ENCODE data around the gene PPP4R3A.

Gene PPP4R3A

DNA sequence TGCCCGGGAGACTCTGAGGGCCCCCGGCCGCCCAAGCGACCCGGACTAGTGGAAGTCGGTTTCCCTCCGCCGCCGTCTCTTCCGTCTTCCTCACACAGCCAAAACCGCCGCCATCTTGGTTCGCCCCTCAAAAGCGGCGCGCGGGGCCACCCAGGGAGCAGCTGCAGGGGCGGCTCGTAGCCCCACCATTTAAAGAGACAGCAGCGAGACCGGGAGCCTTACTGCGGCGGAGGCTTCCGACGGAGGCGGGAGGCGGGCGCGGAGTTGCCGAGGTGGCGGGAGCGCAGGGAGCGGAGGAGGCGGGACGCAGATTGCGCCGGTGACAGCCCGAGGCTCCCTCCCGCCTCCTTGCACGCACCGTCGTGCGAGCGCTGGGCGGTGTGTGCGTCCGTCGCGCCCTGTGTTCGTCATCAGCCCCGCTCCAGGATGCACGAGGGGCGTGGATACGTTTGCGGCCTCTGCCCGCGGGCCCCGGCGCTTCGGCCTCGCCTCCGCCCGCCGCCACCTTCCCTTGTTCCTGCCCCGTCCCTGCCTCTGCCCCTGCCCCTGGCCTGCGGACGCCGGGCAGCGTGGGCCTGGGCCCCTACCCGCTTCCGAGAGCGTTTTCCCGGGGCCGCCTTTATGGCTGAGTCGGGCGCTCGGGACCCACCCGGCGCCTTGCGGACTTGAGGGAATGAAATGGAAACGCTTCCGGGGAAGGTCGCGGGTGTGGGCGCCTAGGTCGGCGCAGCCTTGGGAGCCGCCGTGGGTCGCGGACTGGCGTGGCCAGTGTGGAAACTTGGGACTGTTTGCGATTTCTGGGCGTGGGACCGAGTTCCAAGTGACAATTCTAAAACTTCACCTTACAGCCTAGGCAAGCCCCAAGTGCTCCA is at the start of gene PPP4R3A:
PPP4R3A (minus strand) TSS at position 140 of the 872 bp plus-strand sequence. CDS start 663 bp downstream, outside the sequence.
- peak within 1 kb of the TSS; percentile 89 for H3K4me3 ChIP-seq (replicated peaks; ENCODE audit: low read depth, low read length)
- peak; percentile 83 for DNase-seq (ENCODE audit: extremely low read depth, low read depth)
- TF ChIP-seq, protein P1, sequence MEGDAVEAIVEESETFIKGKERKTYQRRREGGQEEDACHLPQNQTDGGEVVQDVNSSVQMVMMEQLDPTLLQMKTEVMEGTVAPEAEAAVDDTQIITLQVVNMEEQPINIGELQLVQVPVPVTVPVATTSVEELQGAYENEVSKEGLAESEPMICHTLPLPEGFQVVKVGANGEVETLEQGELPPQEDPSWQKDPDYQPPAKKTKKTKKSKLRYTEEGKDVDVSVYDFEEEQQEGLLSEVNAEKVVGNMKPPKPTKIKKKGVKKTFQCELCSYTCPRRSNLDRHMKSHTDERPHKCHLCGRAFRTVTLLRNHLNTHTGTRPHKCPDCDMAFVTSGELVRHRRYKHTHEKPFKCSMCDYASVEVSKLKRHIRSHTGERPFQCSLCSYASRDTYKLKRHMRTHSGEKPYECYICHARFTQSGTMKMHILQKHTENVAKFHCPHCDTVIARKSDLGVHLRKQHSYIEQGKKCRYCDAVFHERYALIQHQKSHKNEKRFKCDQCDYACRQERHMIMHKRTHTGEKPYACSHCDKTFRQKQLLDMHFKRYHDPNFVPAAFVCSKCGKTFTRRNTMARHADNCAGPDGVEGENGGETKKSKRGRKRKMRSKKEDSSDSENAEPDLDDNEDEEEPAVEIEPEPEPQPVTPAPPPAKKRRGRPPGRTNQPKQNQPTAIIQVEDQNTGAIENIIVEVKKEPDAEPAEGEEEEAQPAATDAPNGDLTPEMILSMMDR (IDR thresholded peaks at IDR 0.05; ENCODE audit: low read depth, low read length, missing control alignments), result no peak

DNA sequence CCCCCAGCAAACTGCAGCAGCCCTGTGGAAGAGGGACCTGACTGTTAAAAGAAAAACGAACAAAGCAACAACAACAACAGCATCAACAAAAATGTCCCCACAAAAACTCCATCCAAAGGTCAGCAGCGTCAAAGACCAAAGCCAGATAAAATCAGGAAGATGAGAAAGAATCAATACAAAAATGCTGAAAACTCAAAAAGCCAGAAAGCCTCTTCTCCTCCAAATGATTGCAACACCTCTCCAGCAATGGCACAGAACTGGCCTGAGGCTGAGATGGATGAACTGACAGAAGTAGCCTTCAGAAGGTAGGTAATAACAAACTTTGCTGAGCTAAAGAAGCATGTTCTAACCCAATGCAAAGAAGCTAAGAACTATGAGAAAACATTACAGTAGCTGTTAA is 45.4 kb upstream of the PPP4R3A start:
- TF ChIP-seq, protein P1 (IDR thresholded peaks at IDR 0.05; ENCODE audit: low read depth, low read length, missing control alignments), result no peak
- DNase-seq (ENCODE audit: extremely low read depth, low read depth), result no peak
- H3K4me3 ChIP-seq (replicated peaks; ENCODE audit: low read depth, low read length), result no peak overlapping the region

DNA sequence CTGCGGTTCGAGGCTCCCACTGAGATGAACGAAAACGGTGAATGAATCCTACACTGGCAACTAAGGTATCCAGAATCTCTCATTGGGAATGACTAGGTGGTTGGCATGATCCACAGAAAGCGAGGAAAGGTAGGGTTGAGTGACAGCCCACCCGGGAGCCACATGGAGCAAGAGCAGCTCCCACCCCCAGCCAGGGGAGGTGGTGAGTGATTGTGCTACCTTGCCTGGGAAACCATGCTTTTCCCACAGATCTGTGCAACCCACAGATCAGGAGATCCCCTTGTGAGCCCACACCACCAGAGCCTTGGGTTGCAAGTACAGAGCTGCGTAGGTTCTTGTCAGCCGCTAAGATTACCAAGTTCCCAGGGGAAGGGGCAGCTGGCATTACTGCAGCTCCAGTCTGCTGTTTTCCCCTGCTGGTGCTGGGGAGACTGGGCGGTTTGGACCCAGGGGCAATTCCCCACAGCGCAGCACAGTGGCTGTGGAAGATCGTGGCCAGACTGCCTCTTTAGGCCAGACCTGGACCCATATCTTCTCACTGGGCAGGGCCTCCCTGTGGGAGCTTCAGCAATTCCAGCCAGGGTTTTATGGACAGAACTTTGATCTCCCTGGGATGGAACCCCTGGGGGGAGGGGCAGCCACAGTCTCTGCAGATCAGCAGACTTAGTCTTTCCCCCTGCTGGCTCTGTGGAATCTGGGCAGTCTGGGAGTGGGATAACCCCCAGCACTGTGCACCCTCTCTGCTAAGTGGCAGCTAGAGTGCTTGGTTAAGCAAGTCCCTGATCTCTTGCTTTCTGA is 44.6 kb upstream of the PPP4R3A start:
- no peak for DNase-seq (ENCODE audit: extremely low read depth, low read depth)

DNA sequence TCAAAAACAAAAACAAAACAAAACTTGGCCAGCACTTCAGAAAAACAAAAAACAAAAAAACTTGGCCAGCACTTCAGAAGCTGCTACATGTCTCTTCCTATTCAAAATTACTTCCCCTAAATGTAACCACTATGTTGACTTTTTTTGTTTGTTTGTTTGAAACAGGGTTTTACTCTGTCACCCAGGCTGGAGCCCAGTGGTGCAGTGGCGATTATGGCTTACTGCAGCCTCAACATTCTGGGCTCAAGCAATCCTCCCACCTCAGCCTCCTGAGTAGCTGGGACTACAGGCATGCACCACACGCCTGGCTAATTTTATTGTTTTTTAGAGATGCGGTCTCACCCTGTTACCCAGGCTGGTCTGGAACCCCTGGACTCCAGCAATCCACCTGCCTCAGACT is 38.0 kb upstream of the PPP4R3A start:
- TF ChIP-seq, protein P1 (IDR thresholded peaks at IDR 0.05; ENCODE audit: low read depth, low read length, missing control alignments), result no peak
- DNase-seq (ENCODE audit: extremely low read depth, low read depth), result no peak
- no peak overlapping the region for H3K4me3 ChIP-seq (replicated peaks; ENCODE audit: low read depth, low read length)

More for the DNA sequence above, 44.6 kb upstream of the PPP4R3A start:
- TF ChIP-seq, protein P1 (IDR thresholded peaks at IDR 0.05; ENCODE audit: low read depth, low read length, missing control alignments), result no peak
- H3K4me3 ChIP-seq (replicated peaks; ENCODE audit: low read depth, low read length), result no peak overlapping the region

DNA sequence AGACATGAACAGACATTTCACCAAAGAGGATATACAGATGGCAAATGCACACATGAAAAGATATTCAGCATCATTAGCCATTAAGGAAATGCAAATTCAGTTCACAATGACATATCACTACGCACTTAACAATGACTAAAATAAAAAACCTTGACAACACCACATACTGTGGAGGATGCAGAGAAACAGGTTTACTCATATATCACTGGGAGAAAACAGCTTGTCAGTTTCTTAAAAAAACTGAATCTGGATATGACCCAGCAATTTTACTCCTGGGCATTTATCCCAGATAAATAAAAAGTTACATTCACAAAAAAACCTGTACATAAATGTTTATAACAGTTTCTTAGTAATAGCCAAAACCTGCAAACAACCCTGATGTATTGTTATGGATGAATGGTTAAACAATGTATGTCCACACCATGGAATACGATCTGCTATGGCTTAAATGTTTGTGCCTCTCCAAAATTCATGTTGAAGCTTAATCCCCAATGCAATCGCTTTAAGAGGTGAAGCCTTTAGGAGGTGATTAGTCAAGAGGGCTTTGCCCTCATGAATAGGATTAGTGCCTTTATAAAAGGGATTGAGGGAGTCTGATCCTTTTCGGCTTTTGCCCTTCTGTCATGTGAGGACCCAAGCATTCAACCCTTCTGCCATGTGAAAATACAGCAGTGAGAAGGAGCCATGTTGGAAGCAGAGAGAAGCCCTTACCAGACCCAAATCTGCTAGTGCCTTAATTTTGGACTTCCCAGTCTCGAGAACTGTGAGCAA is 36.0 kb upstream of the PPP4R3A start:
- no peak overlapping the region for H3K4me3 ChIP-seq (replicated peaks; ENCODE audit: low read depth, low read length)
- no peak for DNase-seq (ENCODE audit: extremely low read depth, low read depth)
- TF ChIP-seq, protein P1 (IDR thresholded peaks at IDR 0.05; ENCODE audit: low read depth, low read length, missing control alignments), result no peak

DNA sequence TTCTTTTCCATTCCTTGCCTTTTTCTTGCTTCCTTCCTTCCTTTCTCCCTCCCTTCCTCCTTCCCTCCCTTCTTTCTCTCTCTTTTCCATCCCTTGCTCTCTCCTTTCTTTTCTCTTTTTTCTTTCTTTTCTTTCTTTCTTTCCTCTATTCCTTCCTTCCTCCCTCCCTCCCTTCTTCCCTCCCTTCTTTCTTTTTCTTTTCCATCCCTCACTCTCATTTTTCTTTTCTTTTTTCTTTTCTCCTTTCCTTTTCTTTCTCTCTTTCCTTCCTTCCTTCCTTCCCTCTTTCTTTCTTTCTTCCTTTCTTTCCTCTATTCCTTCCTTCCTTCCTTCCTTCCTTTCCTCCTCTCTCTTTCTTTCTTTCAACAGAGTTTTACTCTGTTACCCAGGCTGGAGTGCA is 35.1 kb upstream of the PPP4R3A start:
- no peak for DNase-seq (ENCODE audit: extremely low read depth, low read depth)
- TF ChIP-seq, protein P1 (IDR thresholded peaks at IDR 0.05; ENCODE audit: low read depth, low read length, missing control alignments), result no peak
- no peak overlapping the region for H3K4me3 ChIP-seq (replicated peaks; ENCODE audit: low read depth, low read length)

All from HFF-Myc (cell line).